H4 (cell line): ENCODE data around the gene OTOGL. TPM values are rescaled to one million over a fixed set of nuclear protein-coding genes. Genes with fewer than 3 reads are reported as not detected.
"Not testable (repeated sequence)": the region's sequence is repeated elsewhere in the genome, so short reads cannot be mapped to it uniquely, and the experiment has no call there.

Source experiments
- DNase-seq: peaks from one replicate; pipeline ENCODE4 v3.0.0-alpha.2; 2015; ENCODE audit warnings: low spot score
- total RNA-seq: library from RNA; depleted of rRNA; stranded (reverse); fragments of >200 nt; shearing (Covaris generic); gene quantifications from 2 replicates; pipeline ENCODE4 v1.2.3, GENCODE V29; 2014

Gene OTOGL
- total RNA-seq, 1 experiment from 2014 or later = 0.17 TPM

GRCh38 chr12:80120994-80121393, 21.7 kb downstream of the OTOGL start:
- DNase-seq = no peak

- no peak for DNase-seq
Observed at GRCh38 chr12:80121661-80122060, 22.3 kb downstream of the OTOGL start.

- no peak for DNase-seq
Observed at GRCh38 chr12:80129895-80130530, 30.7 kb downstream of the OTOGL start.

GRCh38 chr12:80135624-80136023, 36.3 kb downstream of the OTOGL start:
- no peak for DNase-seq

GRCh38 chr12:80140005-80140404, 40.7 kb downstream of the OTOGL start:
- no peak for DNase-seq

- DNase-seq = no peak
Observed at GRCh38 chr12:80142640-80143039, 43.3 kb downstream of the OTOGL start.

GRCh38 chr12:80143537-80143936, 44.2 kb downstream of the OTOGL start:
- no peak for DNase-seq

GRCh38 chr12:80149547-80150313, 50.4 kb downstream of the OTOGL start:
- not testable (repeated sequence) for DNase-seq

- no peak for DNase-seq
Observed at GRCh38 chr12:80151131-80151530, 51.8 kb downstream of the OTOGL start.

- no peak for DNase-seq
Observed at GRCh38 chr12:80154261-80154660, 54.9 kb downstream of the OTOGL start.

- DNase-seq = no peak
Observed at GRCh38 chr12:80156306-80156705, 57.0 kb downstream of the OTOGL start.

GRCh38 chr12:80157645-80158044, 58.3 kb downstream of the OTOGL start:
- no peak for DNase-seq

- DNase-seq = no peak
Observed at GRCh38 chr12:80161612-80162011, 62.3 kb downstream of the OTOGL start.

GRCh38 chr12:80162177-80162576, 62.8 kb downstream of the OTOGL start:
- DNase-seq = no peak

GRCh38 chr12:80165746-80166145, 66.4 kb downstream of the OTOGL start:
- DNase-seq = no peak

- no peak for DNase-seq
Observed at GRCh38 chr12:80166751-80167150, 67.4 kb downstream of the OTOGL start.

- DNase-seq = no peak
Observed at GRCh38 chr12:80168936-80169335, 69.6 kb downstream of the OTOGL start.

- DNase-seq = no peak
Observed at GRCh38 chr12:80170915-80171314, 71.6 kb downstream of the OTOGL start.

- no peak for DNase-seq
Observed at GRCh38 chr12:80173083-80173864, 73.9 kb downstream of the OTOGL start.

- DNase-seq = no peak
Observed at GRCh38 chr12:80175307-80175930, 76.1 kb downstream of the OTOGL start.

- no peak for DNase-seq
Observed at GRCh38 chr12:80176706-80177105, 77.4 kb downstream of the OTOGL start.

- no peak for DNase-seq
Observed at GRCh38 chr12:80178846-80179245, 79.5 kb downstream of the OTOGL start.
